Mononuclear cell (primary cell): Measurements from ENCODE around the gene FBXO33. TPM values are rescaled to one million over a fixed set of nuclear protein-coding genes. Genes with fewer than 3 reads are reported as not detected.

Experiments
- H3K27me3 ChIP-seq: 2 replicates; pipeline ENCODE4 v1.6.0; 2011; ENCODE audit warnings: low read length, control low read depth; ENCODE audit not compliant: insufficient read depth
- H3K4me1 ChIP-seq: 2 replicates; pipeline ENCODE4 v1.5.1; 2011; ENCODE audit warnings: mild to moderate bottlenecking, low read length, control low read depth; ENCODE audit not compliant: insufficient read depth
- H3K4me3 ChIP-seq: 2 replicates; pipeline ENCODE4 v1.5.1; 2011; ENCODE audit warnings: mild to moderate bottlenecking, low read length, moderate library complexity
- H3K9me3 ChIP-seq: 2 replicates; pipeline ENCODE4 v1.5.1; 2011; ENCODE audit warnings: low read depth, mild to moderate bottlenecking, control low read depth, low read length
- total RNA-seq: library from RNA; depleted of rRNA; stranded (reverse); fragments of >200 nt; gene quantifications from one replicate; pipeline ENCODE4 v1.2.3, GENCODE V29; 2012

Gene FBXO33
- total RNA-seq, 1 donor = 114 TPM

DNA sequence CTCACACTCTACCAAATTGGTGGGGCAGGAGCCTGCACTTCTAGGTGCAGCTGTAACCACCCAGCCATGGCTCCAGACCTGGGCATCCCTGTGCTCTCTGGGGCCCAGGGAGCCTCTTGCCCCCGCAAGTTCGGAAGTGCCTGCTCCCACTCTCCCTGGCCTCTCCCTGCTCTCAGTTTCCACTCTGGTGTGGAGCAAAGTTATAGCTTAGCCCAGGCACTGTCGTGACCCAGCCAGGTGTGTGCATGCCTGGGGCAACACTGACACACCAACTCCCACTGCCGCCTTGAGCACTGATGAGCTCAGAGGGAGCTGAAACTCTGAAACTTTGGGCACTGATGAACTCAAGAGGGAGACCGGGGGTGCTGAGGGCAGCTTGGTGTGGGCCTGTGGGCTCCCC lies 8.7 kb upstream of the FBXO33 start:
- H3K4me3 ChIP-seq = no peak overlapping the region
- H3K4me1 ChIP-seq = no peaks in the 10 kb centered on the region

DNA sequence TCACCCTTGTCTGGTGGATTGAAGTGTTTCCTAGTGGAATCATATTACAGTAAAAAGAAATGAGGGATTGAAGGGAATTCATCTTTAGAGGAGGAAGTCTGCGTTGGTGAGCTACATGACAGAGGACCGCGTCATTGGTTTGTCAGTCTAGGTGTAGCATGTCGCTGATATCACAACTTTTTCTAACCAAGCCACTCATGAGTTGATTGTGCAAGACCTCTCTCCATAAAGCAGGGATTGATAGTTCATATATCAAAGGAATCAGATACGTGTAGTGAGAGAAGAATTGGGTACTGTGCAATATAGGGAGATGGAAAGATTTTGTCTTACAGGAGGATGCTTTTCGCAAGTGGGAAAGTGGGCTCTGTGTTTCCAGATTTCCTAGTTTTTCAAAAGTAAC lies 3.0 kb upstream of the FBXO33 start:
- Histone ChIP-seq H3K4me1 (peaks cover 21% of the 10 kb centered on the region), H3K27me3 (no peaks in the 10 kb centered on the region), H3K9me3 (no peaks in the 10 kb centered on the region), H3K4me3 (no peak overlapping the region)

More for the DNA sequence above, 8.7 kb upstream of the FBXO33 start:
- H3K27me3 ChIP-seq = no peaks in the 10 kb centered on the region
- H3K9me3 ChIP-seq = no peaks in the 10 kb centered on the region

DNA sequence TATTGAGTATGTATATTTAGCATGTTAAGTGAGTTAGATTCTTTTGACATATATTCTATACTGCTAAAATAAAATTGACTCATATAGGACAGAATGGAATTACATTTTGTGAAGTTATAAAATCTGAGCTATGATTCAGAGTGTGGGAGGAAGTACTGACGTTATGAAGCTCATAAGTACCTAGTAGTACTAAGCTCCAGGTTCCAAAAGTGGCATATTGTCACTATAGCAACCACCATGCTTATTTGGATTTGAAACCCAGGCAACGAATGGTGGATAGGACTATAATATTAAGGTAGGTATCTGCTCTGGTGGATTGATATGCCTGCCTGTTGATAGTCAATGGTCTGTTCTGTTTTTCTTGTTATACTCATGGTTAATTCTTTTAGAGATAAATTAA lies 2.2 kb upstream of the FBXO33 start:
- H3K4me1 ChIP-seq = peaks cover 29% of the 10 kb centered on the region
- H3K27me3 ChIP-seq = no peaks in the 10 kb centered on the region
- H3K9me3 ChIP-seq = no peaks in the 10 kb centered on the region
- H3K4me3 ChIP-seq = no peak overlapping the region

DNA sequence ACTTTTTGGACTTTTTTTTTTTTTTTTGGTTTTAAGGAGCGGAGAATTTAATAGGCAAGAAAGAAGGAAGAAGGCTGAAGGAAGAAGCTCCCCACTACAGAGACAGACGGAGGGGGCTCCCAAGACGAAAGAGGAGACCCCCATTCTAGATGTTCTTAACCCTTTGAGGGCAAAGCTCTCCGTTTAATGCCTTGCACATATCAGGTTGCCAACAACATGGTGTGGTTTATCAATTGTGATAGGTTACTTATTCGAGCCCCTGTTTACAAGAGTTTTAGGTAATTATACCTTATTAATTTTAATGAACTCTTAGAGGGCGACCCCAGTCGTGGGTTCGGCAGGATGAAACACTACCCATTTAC lies 1.2 kb upstream of the FBXO33 start:
- Histone ChIP-seq H3K27me3 (no peaks in the 10 kb centered on the region), H3K4me1 (peaks cover 30% of the 10 kb centered on the region), H3K9me3 (no peaks in the 10 kb centered on the region), H3K4me3 (peak overlapping the region; percentile 73)

DNA sequence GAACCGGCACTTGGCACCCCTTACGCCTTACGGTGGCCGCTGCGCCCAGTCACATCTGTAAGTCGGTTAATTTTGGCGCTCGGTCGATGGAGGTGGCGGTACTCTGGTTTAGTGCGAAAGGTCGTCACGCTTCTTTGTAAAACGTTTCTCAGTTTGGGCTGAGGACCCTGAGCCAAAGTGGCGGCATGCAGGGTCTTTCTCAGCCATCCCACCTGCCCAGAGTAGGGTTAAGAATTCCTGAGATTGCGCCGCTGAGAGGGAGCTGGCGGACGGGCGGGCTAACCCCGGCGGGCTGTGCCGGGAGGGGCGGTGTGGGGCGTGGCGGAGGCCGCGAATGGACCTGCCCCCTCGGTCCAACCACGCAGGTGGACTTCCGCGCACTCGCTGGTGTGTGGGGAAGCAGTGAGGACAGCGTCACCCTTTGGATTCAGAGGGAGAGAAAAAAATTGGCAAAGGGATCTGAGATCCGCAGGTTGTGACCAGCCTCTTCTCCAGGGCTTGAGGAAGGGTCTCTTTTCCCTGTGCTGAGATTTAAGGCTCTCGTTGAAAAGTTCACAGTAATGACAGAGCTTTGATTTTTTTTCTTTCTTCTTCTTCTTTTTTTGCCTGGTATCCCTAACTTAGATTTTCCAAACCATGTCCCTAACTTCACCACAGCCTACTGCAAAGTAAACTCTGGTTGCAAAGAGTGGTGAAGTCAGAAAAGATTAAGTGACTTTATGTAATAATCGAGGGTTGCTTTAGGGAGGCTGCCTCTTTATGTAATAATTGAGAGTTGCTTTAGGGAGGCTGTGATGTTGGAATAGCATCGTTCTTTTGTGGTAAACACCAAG lies 602 bp upstream of the FBXO33 start:
- Histone ChIP-seq H3K4me1 (peaks cover 36% of the 10 kb centered on the region), H3K4me3 (peak overlapping the region; percentile 73), H3K9me3 (no peaks in the 10 kb centered on the region), H3K27me3 (no peaks in the 10 kb centered on the region)

DNA sequence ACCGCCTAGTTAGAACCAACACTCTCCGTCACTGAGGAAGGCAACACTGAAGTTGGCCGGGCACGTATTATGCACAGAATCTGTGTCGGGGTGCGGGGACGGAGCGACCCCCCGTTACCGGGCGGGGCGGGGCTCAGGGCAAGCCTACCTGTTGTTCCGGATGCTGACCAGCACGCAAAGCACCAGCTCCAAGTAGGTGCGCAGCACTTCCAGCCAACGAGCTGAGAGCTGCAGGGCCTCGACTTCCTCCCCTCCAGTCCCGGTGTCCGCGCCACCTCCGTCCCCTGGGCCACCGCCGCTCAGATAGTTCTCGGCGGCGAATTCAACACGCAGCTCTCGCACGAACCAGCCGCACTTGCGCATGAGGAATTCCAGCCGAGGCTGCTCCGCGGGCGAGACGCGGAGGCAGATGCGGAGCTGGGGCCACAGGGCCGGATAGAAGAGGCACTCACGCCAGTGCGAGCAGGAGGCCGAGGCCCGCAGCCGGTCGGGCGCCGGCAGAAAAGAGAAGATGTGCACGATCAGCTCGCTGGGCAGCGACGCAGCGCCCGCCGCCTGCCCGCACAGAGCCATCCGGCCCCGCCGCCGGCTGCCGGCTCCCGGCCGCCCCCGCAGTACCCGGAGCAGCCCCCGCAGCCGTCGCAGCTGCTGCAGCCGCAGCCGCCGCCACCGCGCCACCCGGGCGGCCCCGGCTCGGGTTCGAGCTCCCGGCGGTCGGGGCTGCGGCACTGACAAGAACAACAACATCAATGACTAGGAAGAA lies 636 bp downstream of the FBXO33 start:
- Histone ChIP-seq H3K9me3 (no peaks in the 10 kb centered on the region), H3K27me3 (no peaks in the 10 kb centered on the region), H3K4me1 (peaks cover 49% of the 10 kb centered on the region), H3K4me3 (peak overlapping the region; percentile 96)

DNA sequence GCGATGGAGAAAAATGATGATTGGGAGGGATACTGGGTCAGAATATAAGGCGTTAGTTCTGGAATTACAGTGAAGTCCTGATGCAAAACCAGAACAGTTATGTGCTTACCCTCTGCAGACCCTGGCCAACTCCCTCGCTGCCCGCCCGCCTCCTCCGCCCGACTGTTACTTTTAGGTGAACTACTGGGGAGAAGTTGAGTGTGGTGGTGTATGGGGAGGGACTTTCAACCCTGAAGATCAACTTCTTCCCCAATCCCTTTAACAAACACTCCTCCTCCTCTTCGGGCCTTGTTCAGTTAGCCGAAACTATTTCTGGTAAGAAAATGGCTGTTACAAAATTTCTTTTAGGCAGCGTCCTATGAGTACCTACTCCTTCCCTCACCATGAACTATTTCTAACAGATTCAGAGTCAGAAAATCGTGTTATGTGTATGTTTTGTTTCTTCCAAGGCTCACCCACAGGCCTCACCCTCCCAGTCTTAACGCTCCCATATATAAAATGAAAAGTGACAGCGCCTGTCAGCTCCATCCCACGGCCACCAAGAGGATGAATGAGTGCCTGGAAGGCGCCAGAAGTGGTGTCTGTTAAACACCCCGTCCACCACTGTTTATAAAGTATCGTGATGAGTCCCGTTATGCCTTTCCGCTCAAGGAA lies 1.3 kb downstream of the FBXO33 start:
- no peaks in the 10 kb centered on the region for H3K27me3 ChIP-seq
- peaks cover 54% of the 10 kb centered on the region for H3K4me1 ChIP-seq
- peak overlapping the region; percentile 96 for H3K4me3 ChIP-seq
- no peaks in the 10 kb centered on the region for H3K9me3 ChIP-seq

DNA sequence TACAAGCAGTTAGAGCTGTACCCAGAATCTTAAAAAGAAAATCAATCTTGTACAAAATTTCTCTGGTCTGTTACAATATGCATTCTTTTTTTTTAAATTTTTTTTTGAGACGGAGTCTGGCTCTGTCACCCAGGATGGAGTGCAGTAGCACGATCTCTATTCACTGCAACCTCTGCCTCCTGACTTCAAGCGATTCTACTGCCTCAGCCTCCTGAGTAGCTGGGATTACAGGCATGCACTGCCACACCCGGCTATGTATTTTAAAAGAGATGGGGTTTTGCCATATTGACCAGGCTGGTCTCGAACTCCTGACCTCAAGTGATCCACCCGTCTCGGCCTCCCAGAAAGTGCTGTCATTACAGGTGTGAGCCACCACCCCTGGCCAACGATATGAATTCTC lies 4.1 kb downstream of the FBXO33 start:
- Histone ChIP-seq H3K4me1 (peaks cover 50% of the 10 kb centered on the region), H3K4me3 (no peak overlapping the region), H3K27me3 (no peaks in the 10 kb centered on the region), H3K9me3 (no peaks in the 10 kb centered on the region)

DNA sequence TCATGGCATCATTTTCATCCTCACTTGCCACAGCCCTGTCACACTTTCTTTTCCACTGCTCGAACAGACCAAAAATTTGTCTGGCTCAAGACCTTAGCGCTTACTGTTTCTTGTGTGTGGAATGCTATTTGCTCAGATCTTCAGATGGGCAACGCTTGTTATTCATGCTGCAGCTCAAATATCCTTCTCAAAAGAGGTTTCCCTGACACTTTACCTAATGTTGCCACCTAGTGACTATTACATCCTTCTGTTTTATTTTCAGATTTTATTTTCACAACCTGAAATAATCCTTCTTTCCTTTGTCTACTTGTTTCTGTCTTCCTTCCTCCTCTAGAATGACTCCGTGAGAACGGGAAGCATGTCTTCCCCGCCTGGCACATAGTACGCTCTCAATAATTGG lies 5.6 kb downstream of the FBXO33 start:
- Histone ChIP-seq H3K27me3 (no peaks in the 10 kb centered on the region), H3K4me1 (peaks cover 52% of the 10 kb centered on the region), H3K9me3 (no peaks in the 10 kb centered on the region), H3K4me3 (no peak overlapping the region)

DNA sequence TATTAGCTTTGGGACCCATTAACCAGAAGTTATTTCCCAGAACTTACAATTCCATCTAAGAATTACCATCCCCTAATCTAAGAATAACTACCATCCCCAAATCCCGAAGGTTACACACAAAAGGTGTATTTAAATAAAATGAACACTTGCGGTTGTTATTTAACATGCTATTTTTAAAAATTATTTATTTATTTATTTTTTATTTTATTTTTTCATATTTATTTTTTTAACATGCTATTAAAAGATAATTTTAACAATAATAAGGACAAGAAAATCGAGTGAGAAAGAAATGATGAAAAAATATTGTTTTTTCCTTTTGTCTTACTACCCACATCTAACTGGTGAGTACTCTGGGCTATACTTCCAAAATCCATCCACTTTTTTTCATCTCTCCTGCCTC lies 6.3 kb downstream of the FBXO33 start:
- Histone ChIP-seq H3K9me3 (no peaks in the 10 kb centered on the region), H3K4me3 (no peak overlapping the region), H3K4me1 (peaks cover 49% of the 10 kb centered on the region), H3K27me3 (no peaks in the 10 kb centered on the region)

DNA sequence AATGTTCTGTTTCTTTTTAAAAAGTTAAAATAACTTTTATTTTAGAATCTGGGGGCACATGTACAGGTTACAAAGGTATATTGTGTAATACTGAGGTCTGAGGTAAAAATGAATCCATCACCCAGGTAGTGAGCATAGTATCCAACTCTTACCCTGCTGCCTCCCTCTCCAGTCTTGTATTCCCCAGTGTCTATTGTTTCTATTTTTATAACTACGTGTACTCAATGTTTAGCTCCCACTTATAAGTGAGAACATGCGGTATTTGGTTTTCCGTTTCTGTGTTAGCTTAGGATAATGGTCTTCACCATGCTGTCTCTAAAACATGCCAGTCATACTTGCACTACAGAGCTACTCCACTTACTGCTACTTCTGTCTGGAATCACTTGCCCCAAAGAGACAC lies 8.4 kb downstream of the FBXO33 start:
- Histone ChIP-seq H3K9me3 (no peaks in the 10 kb centered on the region), H3K4me1 (peaks cover 34% of the 10 kb centered on the region), H3K4me3 (no peak overlapping the region), H3K27me3 (no peaks in the 10 kb centered on the region)

DNA sequence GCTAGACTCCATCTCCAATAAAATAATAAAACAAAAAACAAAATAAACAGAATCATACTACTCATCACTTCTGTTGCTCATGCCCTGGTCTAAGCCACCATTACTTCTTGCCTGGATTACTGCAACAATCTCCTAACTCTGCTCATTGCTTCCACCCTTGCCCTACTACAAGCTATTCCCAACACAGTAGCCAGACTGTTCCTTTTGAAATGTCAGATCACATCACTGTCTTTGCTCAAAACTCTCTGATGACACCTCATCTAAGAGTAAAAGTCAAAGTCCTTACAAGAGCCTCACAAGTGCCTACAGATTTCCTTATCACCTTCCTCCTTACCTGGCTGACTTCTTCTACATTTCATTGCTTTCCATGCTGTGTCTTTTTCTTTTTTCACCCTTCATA lies 10.0 kb downstream of the FBXO33 start:
- H3K27me3 ChIP-seq = no peaks in the 10 kb centered on the region
- H3K4me3 ChIP-seq = no peak overlapping the region
- no peaks in the 10 kb centered on the region for H3K9me3 ChIP-seq
- H3K4me1 ChIP-seq = peaks cover 21% of the 10 kb centered on the region

DNA sequence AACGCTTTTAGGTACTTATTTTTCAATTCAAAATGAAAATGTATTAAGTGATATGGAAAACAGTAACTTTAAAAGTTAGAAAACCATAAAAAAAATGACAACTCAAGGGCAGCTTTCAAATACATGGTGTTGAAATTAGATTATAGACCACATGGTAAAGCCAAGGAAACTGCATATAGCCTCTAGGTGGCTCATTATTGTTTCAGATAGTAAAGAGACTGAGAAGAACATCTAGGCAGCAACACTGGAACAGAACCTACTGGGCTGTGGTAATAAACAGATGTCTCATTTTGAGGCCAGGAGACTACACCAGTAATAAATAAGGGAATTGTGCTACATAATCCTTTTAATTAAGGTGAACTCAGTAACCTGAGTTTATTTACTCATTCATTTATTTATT lies 13.0 kb downstream of the FBXO33 start:
- no peaks in the 10 kb centered on the region for H3K27me3 ChIP-seq
- H3K4me1 ChIP-seq = peaks cover 9% of the 10 kb centered on the region
- H3K9me3 ChIP-seq = peaks cover 17% of the 10 kb centered on the region
- no peak overlapping the region for H3K4me3 ChIP-seq

DNA sequence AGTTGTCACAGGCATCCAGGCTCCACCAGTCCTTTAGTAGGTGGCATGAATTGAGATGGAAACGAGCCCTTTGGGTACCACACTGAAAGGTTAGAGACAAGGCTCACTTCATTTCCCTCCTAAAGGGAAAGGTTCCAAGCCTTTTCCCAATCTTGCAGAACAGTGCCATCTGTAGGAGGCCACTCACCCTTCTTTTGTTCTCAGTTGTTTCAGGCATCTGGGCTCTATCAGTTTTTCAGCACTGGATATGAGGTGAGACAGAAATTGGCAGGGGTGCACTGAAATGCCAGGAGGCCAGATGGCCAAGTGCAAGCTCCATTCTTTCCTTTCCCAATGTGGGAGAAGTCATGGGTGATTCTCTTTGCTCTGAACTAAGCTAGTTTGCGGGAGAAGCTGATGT lies 15.2 kb downstream of the FBXO33 start:
- no peak overlapping the region for H3K4me3 ChIP-seq
- no peaks in the 10 kb centered on the region for H3K27me3 ChIP-seq
- peaks cover 17% of the 10 kb centered on the region for H3K9me3 ChIP-seq
- H3K4me1 ChIP-seq = peaks cover 3% of the 10 kb centered on the region

DNA sequence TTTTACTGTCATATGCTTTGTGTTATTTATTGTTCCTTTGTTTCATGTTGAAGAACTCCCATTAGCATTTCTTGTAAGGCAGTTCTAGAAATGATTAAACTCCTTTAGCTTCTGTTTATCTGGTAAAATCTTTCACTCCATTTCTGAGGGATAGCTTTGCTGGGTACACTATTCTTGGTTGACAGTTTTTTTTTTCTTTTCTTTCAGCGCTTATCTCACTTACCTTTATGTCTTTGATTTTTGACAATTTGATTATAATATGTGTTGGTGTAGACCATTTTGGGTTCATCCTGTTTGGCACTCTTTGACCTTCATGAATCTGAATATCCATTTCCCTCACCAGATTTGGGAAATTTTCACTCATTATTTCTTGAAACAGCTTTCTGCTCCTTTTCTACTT lies 16.2 kb downstream of the FBXO33 start:
- H3K4me3 ChIP-seq = no peak overlapping the region
- no peaks in the 10 kb centered on the region for H3K27me3 ChIP-seq
- H3K9me3 ChIP-seq = peaks cover 17% of the 10 kb centered on the region
- no peaks in the 10 kb centered on the region for H3K4me1 ChIP-seq
